Endothelial cell (in vitro differentiated cells): ENCODE data around the gene ZNF25. TPM values are rescaled to one million over a fixed set of nuclear protein-coding genes. Genes with fewer than 3 reads are reported as not detected.
"Not testable (repeated sequence)": the region's sequence is repeated elsewhere in the genome, so short reads cannot be mapped to it uniquely, and the experiment has no call there.

Source experiments
- DNase-seq: peaks from one replicate; pipeline ENCODE4 v3.0.0; 2021; ENCODE audit warnings: low spot score
- H3K27ac Mint-ChIP-seq: one replicate; pipeline ENCODE4 v1.8.0; 2021; ENCODE audit warnings: mixed read lengths, inconsistent platforms; ENCODE audit not compliant: unreplicated experiment
- H3K27me3 Mint-ChIP-seq: one replicate; pipeline ENCODE4 v1.8.0; 2021; ENCODE audit warnings: mild to moderate bottlenecking, moderate library complexity, mixed read lengths, inconsistent platforms; ENCODE audit not compliant: unreplicated experiment
- H3K36me3 Mint-ChIP-seq: one replicate; pipeline ENCODE4 v1.8.0; 2021; ENCODE audit warnings: mild to moderate bottlenecking, low read depth, mixed read lengths, inconsistent platforms; ENCODE audit not compliant: unreplicated experiment
- H3K4me1 Mint-ChIP-seq: one replicate; pipeline ENCODE4 v1.8.0; 2021; ENCODE audit warnings: mild to moderate bottlenecking, mixed read lengths, inconsistent platforms; ENCODE audit not compliant: unreplicated experiment
- H3K4me3 Mint-ChIP-seq: one replicate; pipeline ENCODE4 v1.8.0; 2021; ENCODE audit warnings: mild to moderate bottlenecking, mixed read lengths, inconsistent platforms; ENCODE audit not compliant: unreplicated experiment
- H3K9me3 Mint-ChIP-seq: one replicate; pipeline ENCODE4 v1.8.0; 2021; ENCODE audit warnings: mixed read lengths, inconsistent platforms; ENCODE audit not compliant: unreplicated experiment
- CTCF ChIP-seq: fragments of 200-600 bp; sonication (generic); IDR thresholded peaks from one replicate; pipeline ENCODE4 v1.5.0; 2021; ENCODE audit warnings: antibody characterized with exemption; ENCODE audit not compliant: unreplicated experiment
- long read RNA-seq: library from polyadenylated mRNA; unstranded; transcript quantifications from one replicate; pipeline ENCODE4 v2.0.0, GENCODE V29; 2020; ENCODE audit not compliant: unreplicated experiment
- total RNA-seq: library from RNA; stranded (reverse); fragmentation: NEBNext Ultra II Directional; extraction: Animal tissue kit (Norgen Biotek cat#: 25700); gene quantifications from one replicate; pipeline ENCODE4 v1.2.1, GENCODE V29; 2021; ENCODE audit not compliant: unreplicated experiment

ZNF25 gene
- 3.3 TPM for total RNA-seq
- long read RNA-seq: 0 reads

GRCh38 chr10:37976091-37976879 lies at the start of gene ZNF25:
Gene ZNF25 (minus strand): TSS chr10:37976647. CDS start chr10:37971722, 4,925 bp downstream.
- H3K27ac Mint-ChIP-seq: peak within 1 kb of the TSS; percentile 36
- H3K4me3 Mint-ChIP-seq: peak within 1 kb of the TSS; percentile 90
- H3K4me1 Mint-ChIP-seq: peaks cover 5% of the 10 kb centered on the region
- peaks cover 5% of the 10 kb centered on the region for H3K36me3 Mint-ChIP-seq
- peak; percentile 97 for DNase-seq
- peaks cover 4% of the 10 kb centered on the region for H3K9me3 Mint-ChIP-seq
- peak; percentile 85 for TF ChIP-seq CTCF
- peaks cover 9% of the 10 kb centered on the region for H3K27me3 Mint-ChIP-seq

- no peaks in the 10 kb centered on the region for H3K9me3 Mint-ChIP-seq
- H3K36me3 Mint-ChIP-seq: peaks cover 36% of the 10 kb centered on the region
- TF ChIP-seq CTCF: no peak
- H3K4me1 Mint-ChIP-seq: peaks cover 5% of the 10 kb centered on the region
- no peaks in the 10 kb centered on the region for H3K27me3 Mint-ChIP-seq
- no peak overlapping the region for H3K4me3 Mint-ChIP-seq
- no peak overlapping the region for H3K27ac Mint-ChIP-seq
- DNase-seq: no peak
Observed at GRCh38 chr10:38025283-38025682, 48.8 kb upstream of the ZNF25 start.

- not testable (repeated sequence) for H3K27me3 Mint-ChIP-seq, H3K4me3 Mint-ChIP-seq, H3K27ac Mint-ChIP-seq, DNase-seq, H3K4me1 Mint-ChIP-seq, H3K9me3 Mint-ChIP-seq
- peaks cover 43% of the 10 kb centered on the region for H3K36me3 Mint-ChIP-seq
Observed at GRCh38 chr10:38019124-38019523, 42.7 kb upstream of the ZNF25 start.

GRCh38 chr10:38016354-38016753 lies 39.9 kb upstream of the ZNF25 start:
- Mint-ChIP-seq H3K9me3 (no peaks in the 10 kb centered on the region), H3K27me3 (peaks cover under 1% of the 10 kb centered on the region), H3K36me3 (peaks cover 43% of the 10 kb centered on the region), H3K27ac (no peak overlapping the region), H3K4me3 (no peak overlapping the region), H3K4me1 (peaks cover 4% of the 10 kb centered on the region)
- no peak for DNase-seq
- TF ChIP-seq CTCF: no peak

- peak; percentile 74 for DNase-seq
- peaks cover 15% of the 10 kb centered on the region for H3K4me1 Mint-ChIP-seq
- peak within 1 kb of the TSS; percentile 84 for H3K27ac Mint-ChIP-seq
- H3K27me3 Mint-ChIP-seq: peaks cover 5% of the 10 kb centered on the region
- TF ChIP-seq CTCF: no peak
- H3K4me3 Mint-ChIP-seq: peak within 1 kb of the TSS; percentile 90
- no peaks in the 10 kb centered on the region for H3K9me3 Mint-ChIP-seq
- no peaks in the 10 kb centered on the region for H3K36me3 Mint-ChIP-seq
Observed at GRCh38 chr10:38010119-38010903, 33.9 kb upstream of the ZNF25 start, which contains the start of gene ZNF33A. Gene ZNF33A (plus strand): TSS chr10:38010675. CDS start chr10:38012342, 1,667 bp downstream.
